Lower leg skin (tissue), 3 donors: Measurements from ENCODE around the gene MPZL3.

ENCODE experiments used
- POLR2A ChIP-seq, 2 donors: fragments of 450-650 bp; IDR thresholded peaks; one replicate each; pipeline ENCODE4 v1.6.1; 2016 to 2017; ENCODE audit warnings: antibody characterized with exemption in 2 of 2, mild to moderate bottlenecking in 1 of 2, moderate library complexity in 1 of 2
- TF ChIP-seq, protein P1 (sequence below), 3 donors: fragments of 450-650 bp; IDR thresholded peaks; one replicate each; pipeline ENCODE4 v1.5.1; 2016; ENCODE audit warnings: antibody characterized with exemption in 3 of 3, mild to moderate bottlenecking in 3 of 3, moderate library complexity in 2 of 3

DNA sequence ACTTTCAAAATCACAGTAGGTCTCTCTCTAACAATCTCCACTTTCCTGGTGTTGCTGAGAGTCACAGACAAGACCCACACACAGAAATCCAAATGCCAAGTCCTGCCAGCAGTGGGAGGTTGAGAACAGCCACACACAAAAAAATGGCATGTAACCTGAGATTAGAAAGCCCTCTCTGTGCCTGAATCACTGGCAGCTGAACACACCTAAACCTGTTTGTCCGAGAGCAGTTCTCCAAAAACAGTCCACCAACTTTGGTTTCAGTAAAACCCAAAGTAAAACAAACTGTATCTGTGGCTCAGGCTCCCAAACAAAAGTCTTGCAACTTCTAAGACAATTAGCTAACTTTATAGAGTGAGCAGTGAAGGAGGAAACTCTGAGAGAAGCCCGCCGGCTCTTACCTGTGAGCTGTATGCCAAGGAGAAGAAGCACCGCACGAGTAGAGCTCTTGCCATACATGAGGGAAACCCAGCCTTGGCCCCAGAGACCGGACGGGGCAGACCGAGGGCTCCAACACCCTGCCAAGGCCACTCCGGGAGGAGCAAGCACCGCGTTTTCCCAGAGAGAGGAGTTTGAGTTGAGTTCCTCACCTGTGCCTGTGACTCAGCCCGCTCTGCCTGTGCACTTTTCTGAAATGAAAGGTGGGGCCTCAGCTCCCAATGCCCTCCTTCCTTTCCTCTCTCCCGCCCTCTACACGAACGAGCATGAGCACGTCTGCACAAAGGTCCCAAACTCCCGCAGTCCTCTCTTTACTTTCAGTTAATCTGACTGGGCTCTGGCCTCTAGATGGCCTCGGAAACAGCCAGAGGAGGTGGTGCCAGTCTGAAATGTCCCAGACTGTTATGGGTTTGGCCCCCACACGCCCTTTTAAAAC is 11.8 kb upstream of the MPZL3 start, which contains the start of gene MPZL2:
- TF ChIP-seq, protein P1, sequence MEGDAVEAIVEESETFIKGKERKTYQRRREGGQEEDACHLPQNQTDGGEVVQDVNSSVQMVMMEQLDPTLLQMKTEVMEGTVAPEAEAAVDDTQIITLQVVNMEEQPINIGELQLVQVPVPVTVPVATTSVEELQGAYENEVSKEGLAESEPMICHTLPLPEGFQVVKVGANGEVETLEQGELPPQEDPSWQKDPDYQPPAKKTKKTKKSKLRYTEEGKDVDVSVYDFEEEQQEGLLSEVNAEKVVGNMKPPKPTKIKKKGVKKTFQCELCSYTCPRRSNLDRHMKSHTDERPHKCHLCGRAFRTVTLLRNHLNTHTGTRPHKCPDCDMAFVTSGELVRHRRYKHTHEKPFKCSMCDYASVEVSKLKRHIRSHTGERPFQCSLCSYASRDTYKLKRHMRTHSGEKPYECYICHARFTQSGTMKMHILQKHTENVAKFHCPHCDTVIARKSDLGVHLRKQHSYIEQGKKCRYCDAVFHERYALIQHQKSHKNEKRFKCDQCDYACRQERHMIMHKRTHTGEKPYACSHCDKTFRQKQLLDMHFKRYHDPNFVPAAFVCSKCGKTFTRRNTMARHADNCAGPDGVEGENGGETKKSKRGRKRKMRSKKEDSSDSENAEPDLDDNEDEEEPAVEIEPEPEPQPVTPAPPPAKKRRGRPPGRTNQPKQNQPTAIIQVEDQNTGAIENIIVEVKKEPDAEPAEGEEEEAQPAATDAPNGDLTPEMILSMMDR (IDR thresholded peaks at IDR 0.05), result no peak
- no peak for TF ChIP-seq POLR2A (IDR thresholded peaks at IDR 0.05)
